Measurements from ENCODE around the gene CAMSAP2.

CAMSAP2 gene

GRCh38 chr1:200704986-200705500, 33.6 kb upstream of the CAMSAP2 start:
- no peak overlapping the region for H3K4me3 ChIP-seq (ENCODE audit: low read depth, low read length)
- DNase-seq (ENCODE audit: low read depth) = no peak
- TF ChIP-seq CTCF (IDR thresholded peaks at IDR 0.05; ENCODE audit: low read depth, low read length) = no peak
- TF ChIP-seq MAX (IDR thresholded peaks at IDR 0.05; ENCODE audit: low read depth, low read length) = no peak
- TF ChIP-seq POLR2A (IDR thresholded peaks at IDR 0.05; ENCODE audit: extremely low read depth, insufficient read length) = no peak
- TF ChIP-seq MYC (IDR thresholded peaks at IDR 0.05; ENCODE audit: low read depth, low read length) = no peak

- no peak for TF ChIP-seq MAX (IDR thresholded peaks at IDR 0.05; ENCODE audit: low read depth, low read length)
- no peak for TF ChIP-seq POLR2A (IDR thresholded peaks at IDR 0.05; ENCODE audit: extremely low read depth, insufficient read length)
- TF ChIP-seq MYC (IDR thresholded peaks at IDR 0.05; ENCODE audit: low read depth, low read length) = no peak
- TF ChIP-seq CTCF (IDR thresholded peaks at IDR 0.05; ENCODE audit: low read depth, low read length) = no peak
- DNase-seq (ENCODE audit: low read depth) = no peak
- no peak overlapping the region for H3K4me3 ChIP-seq (ENCODE audit: low read depth, low read length)
Measured at GRCh38 chr1:200706111-200706814, 32.4 kb upstream of the CAMSAP2 start.

GRCh38 chr1:200707116-200707515, 31.6 kb upstream of the CAMSAP2 start:
- H3K4me3 ChIP-seq (ENCODE audit: low read depth, low read length) = no peak overlapping the region
- no peak for DNase-seq (ENCODE audit: low read depth)
- TF ChIP-seq MAX (IDR thresholded peaks at IDR 0.05; ENCODE audit: low read depth, low read length) = no peak
- no peak for TF ChIP-seq CTCF (IDR thresholded peaks at IDR 0.05; ENCODE audit: low read depth, low read length)
- TF ChIP-seq POLR2A (IDR thresholded peaks at IDR 0.05; ENCODE audit: extremely low read depth, insufficient read length) = no peak
- TF ChIP-seq MYC (IDR thresholded peaks at IDR 0.05; ENCODE audit: low read depth, low read length) = no peak

- DNase-seq (ENCODE audit: low read depth) = no peak
- no peak overlapping the region for H3K4me3 ChIP-seq (ENCODE audit: low read depth, low read length)
- TF ChIP-seq MAX (IDR thresholded peaks at IDR 0.05; ENCODE audit: low read depth, low read length) = no peak
- TF ChIP-seq POLR2A (IDR thresholded peaks at IDR 0.05; ENCODE audit: extremely low read depth, insufficient read length) = no peak
- no peak for TF ChIP-seq MYC (IDR thresholded peaks at IDR 0.05; ENCODE audit: low read depth, low read length)
- no peak for TF ChIP-seq CTCF (IDR thresholded peaks at IDR 0.05; ENCODE audit: low read depth, low read length)
Measured at GRCh38 chr1:200708161-200708560, 30.5 kb upstream of the CAMSAP2 start.

- H3K4me3 ChIP-seq (ENCODE audit: low read depth, low read length) = no peak overlapping the region
- DNase-seq (ENCODE audit: low read depth) = no peak
- TF ChIP-seq MYC (IDR thresholded peaks at IDR 0.05; ENCODE audit: low read depth, low read length) (no peak), CTCF (IDR thresholded peaks at IDR 0.05; ENCODE audit: low read depth, low read length) (no peak), MAX (IDR thresholded peaks at IDR 0.05; ENCODE audit: low read depth, low read length) (no peak), POLR2A (IDR thresholded peaks at IDR 0.05; ENCODE audit: extremely low read depth, insufficient read length) (no peak)
Measured at GRCh38 chr1:200708769-200709168, 29.9 kb upstream of the CAMSAP2 start.
